Hepatocyte (in vitro differentiated cells): ENCODE measurements around the gene SLC36A4. TPM values are rescaled to one million over a fixed set of nuclear protein-coding genes. Genes with fewer than 3 reads are reported as not detected.

ENCODE experiments used
- DNase-seq: peaks from one replicate; pipeline ENCODE4 v3.0.0-alpha.2; 2016; ENCODE audit warnings: low spot score
- H2AFZ ChIP-seq: fragments of 200-600 bp; sonication (generic); 2 replicates; pipeline ENCODE4 v1.6.0; 2016; ENCODE audit warnings: antibody characterized with exemption, mild to moderate bottlenecking
- H3K27ac ChIP-seq: fragments of 200-600 bp; sonication (generic); 2 replicates; pipeline ENCODE4 v1.5.1; 2016; ENCODE audit warnings: mild to moderate bottlenecking
- H3K27me3 ChIP-seq: fragments of 200-600 bp; sonication (generic); 2 replicates; pipeline ENCODE4 v1.6.1; 2016
- H3K36me3 ChIP-seq: fragments of 200-600 bp; sonication (generic); replicated peaks from 2 replicates; pipeline ENCODE4 v1.5.1; 2016; ENCODE audit warnings: low read depth; ENCODE audit not compliant: insufficient read depth
- H3K4me1 ChIP-seq: fragments of 200-600 bp; sonication (generic); 2 replicates; pipeline ENCODE4 v1.5.1; 2016; ENCODE audit warnings: mild to moderate bottlenecking, moderate library complexity; ENCODE audit not compliant: insufficient read depth
- H3K4me2 ChIP-seq: fragments of 200-600 bp; sonication (generic); 2 replicates; pipeline ENCODE4 v1.6.0; 2016
- H3K4me3 ChIP-seq: fragments of 200-600 bp; sonication (generic); 2 replicates; pipeline ENCODE4 v1.5.1; 2016; ENCODE audit warnings: mild to moderate bottlenecking
- H3K79me2 ChIP-seq: fragments of 200-600 bp; sonication (generic); 2 replicates; pipeline ENCODE4 v1.6.0; 2017; ENCODE audit warnings: mild to moderate bottlenecking
- H3K9me2 ChIP-seq: fragments of 200-600 bp; sonication (generic); replicated peaks from 2 replicates; pipeline ENCODE4 v1.6.0; 2017; ENCODE audit warnings: mild to moderate bottlenecking; ENCODE audit not compliant: insufficient read depth
- H3K9me3 ChIP-seq: fragments of 200-600 bp; sonication (generic); 2 replicates; pipeline ENCODE4 v1.5.1; 2016; ENCODE audit warnings: low read depth, mild to moderate bottlenecking
- H4K20me1 ChIP-seq: fragments of 200-600 bp; sonication (generic); 2 replicates; pipeline ENCODE4 v1.6.0; 2016; ENCODE audit warnings: mild to moderate bottlenecking; ENCODE audit not compliant: insufficient read depth, poor library complexity, severe bottlenecking
- CTCF ChIP-seq: fragments of 200-600 bp; sonication (generic); IDR thresholded peaks from 2 replicates; pipeline ENCODE4 v1.5.1; 2016; ENCODE audit warnings: antibody characterized with exemption, mild to moderate bottlenecking; ENCODE audit not compliant: poor library complexity
- EZH2 ChIP-seq: fragments of 200-600 bp; sonication (generic); IDR thresholded peaks from 2 replicates; pipeline ENCODE4 v1.6.1; 2016; ENCODE audit warnings: antibody characterized with exemption, mild to moderate bottlenecking, borderline replicate concordance
- EZH2phosphoT487 ChIP-seq: fragments of 200-600 bp; sonication (generic); IDR thresholded peaks from one replicate; pipeline ENCODE4 v1.6.1; 2018; ENCODE audit warnings: antibody characterized with exemption, mild to moderate bottlenecking, low read depth, moderate library complexity; ENCODE audit not compliant: unreplicated experiment, severe bottlenecking
- WGBS: methylation state at CpG from one replicate; pipeline ENCODE4 v1.1.6; 2016; ENCODE audit warnings: low lambda C conversion rate; ENCODE audit errors: missing lambda C conversion rate; 5-methylcytosine and 5-hydroxymethylcytosine counted together
- polyA plus RNA-seq: library from polyadenylated mRNA; unstranded; fragments of >200 nt; fragmentation: Nextera tagmentation; extraction: Ambion mirVana; gene quantifications from 2 replicates; pipeline ENCODE4 v1.2.1, GENCODE V29; 2016
- total RNA-seq: library from RNA; depleted of rRNA; stranded (reverse); fragments of >200 nt; gene quantifications from 2 replicates; pipeline ENCODE4 v1.2.3, GENCODE V29; 2014

SLC36A4 gene
- total and polyA plus RNA-seq, 2 experiments from 2014 or later: 17.6 to 18.4 TPM

DNA sequence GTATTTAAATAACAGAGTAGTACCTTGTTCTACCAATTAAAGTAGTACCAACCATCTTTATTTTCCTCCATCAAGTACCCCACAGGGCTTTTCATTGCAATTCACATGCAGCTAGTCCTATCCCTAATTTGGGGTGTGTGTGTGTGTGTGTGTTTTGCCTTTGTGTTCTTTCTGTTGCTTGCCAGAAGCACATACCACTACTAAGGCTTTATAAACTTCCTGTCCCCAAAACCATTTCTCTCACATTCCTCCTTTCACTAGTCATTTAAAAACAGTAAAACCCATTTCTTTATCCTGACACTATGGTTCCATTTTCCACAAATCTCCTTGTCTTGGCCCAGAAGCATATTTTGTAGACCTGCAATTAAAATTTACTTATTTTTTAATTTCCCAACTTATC, 54.6 kb downstream of the SLC36A4 start:
- H4K20me1 ChIP-seq: no peaks in the 10 kb centered on the region

DNA sequence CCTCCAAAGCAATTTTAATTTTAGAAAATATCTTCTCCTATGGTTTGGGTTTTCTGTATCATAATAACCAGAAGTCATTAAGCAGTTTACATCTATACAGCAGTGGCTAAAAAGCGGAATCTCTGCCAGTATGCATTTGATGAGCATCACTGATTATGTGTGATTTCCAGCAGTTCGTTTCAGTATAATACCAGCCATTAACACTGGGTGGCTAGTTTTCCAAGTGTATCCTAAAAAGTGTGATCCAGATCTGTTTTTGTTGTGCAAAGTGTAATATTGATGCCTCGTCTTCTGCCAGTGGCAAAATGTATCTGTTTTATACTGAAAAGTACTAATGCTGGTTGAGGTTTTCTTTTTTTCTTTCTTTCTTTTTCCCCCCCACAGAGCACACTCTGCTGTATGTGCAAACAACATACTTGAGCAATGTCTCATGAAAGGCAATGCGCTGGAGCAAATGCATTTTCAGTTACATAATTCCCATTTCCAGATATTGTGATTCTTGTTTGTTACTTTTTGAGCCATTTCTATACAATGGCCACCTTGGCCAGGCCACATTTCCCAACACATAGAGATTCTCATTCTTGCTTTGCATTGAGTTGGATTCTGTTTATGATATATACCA, 64.2 kb downstream of the SLC36A4 start:
- Histone ChIP-seq H4K20me1 (no peaks in the 10 kb centered on the region), H3K27ac (no peak overlapping the region), H3K9me2 (no peaks in the 10 kb centered on the region), H3K4me3 (no peak overlapping the region), H2AFZ (no peak overlapping the region), H3K27me3 (no peaks in the 10 kb centered on the region), H3K79me2 (no peaks in the 10 kb centered on the region), H3K9me3 (no peaks in the 10 kb centered on the region), H3K4me2 (no peak overlapping the region), H3K36me3 (no peaks in the 10 kb centered on the region), H3K4me1 (no peaks in the 10 kb centered on the region)
- TF ChIP-seq CTCF (no peak), EZH2 (no peak), EZH2phosphoT487 (no peak)
- 84% methylated on average over 4 of the region's 4 CpGs for WGBS
- DNase-seq: no peak

More for the DNA sequence above, 54.6 kb downstream of the SLC36A4 start:
- TF ChIP-seq EZH2 (no peak), CTCF (no peak), EZH2phosphoT487 (no peak)
- H3K4me2 ChIP-seq: no peak overlapping the region
- no peaks in the 10 kb centered on the region for H3K9me2 ChIP-seq
- H3K4me3 ChIP-seq: no peak overlapping the region
- H3K27me3 ChIP-seq: no peaks in the 10 kb centered on the region
- H3K36me3 ChIP-seq: no peaks in the 10 kb centered on the region
- H2AFZ ChIP-seq: no peak overlapping the region
- no peaks in the 10 kb centered on the region for H3K9me3 ChIP-seq
- H3K79me2 ChIP-seq: no peaks in the 10 kb centered on the region
- no peak for DNase-seq
- H3K4me1 ChIP-seq: no peaks in the 10 kb centered on the region
- H3K27ac ChIP-seq: no peak overlapping the region

- Histone ChIP-seq H2AFZ (no peak overlapping the region), H4K20me1 (no peaks in the 10 kb centered on the region), H3K36me3 (no peaks in the 10 kb centered on the region), H3K9me2 (no peaks in the 10 kb centered on the region), H3K9me3 (no peaks in the 10 kb centered on the region), H3K27me3 (no peaks in the 10 kb centered on the region), H3K4me2 (no peak overlapping the region), H3K4me3 (no peak overlapping the region), H3K27ac (no peak overlapping the region), H3K79me2 (no peaks in the 10 kb centered on the region), H3K4me1 (no peaks in the 10 kb centered on the region)
- no peak for DNase-seq
- WGBS: 76% methylated on average over 1 of the region's 1 CpG
- TF ChIP-seq CTCF (no peak), EZH2phosphoT487 (no peak), EZH2 (no peak)
These were observed 65.0 kb downstream of the SLC36A4 start for GRCh38 chr11:93132836-93133235.

- Histone ChIP-seq H3K27me3 (no peaks in the 10 kb centered on the region), H3K36me3 (no peaks in the 10 kb centered on the region), H4K20me1 (no peaks in the 10 kb centered on the region), H3K9me2 (no peaks in the 10 kb centered on the region), H3K9me3 (no peaks in the 10 kb centered on the region), H3K4me3 (no peak overlapping the region), H3K27ac (no peak overlapping the region), H3K79me2 (no peaks in the 10 kb centered on the region), H3K4me2 (no peak overlapping the region), H2AFZ (no peak overlapping the region), H3K4me1 (no peaks in the 10 kb centered on the region)
- WGBS: 58% methylated on average over 2 of the region's 2 CpGs
- no peak for DNase-seq
- TF ChIP-seq EZH2 (no peak), EZH2phosphoT487 (no peak), CTCF (peak; percentile 18)
These were observed 66.1 kb downstream of the SLC36A4 start for GRCh38 chr11:93131709-93132108.
